TTC549 (cell line): ENCODE results near the gene DAAM1.

Source experiments
- FAIRE-seq: peaks from 2 replicates; lab custom pipeline; 2012; peaks lifted over from hg19 to GRCh38; lab: Jason Lieb, UNC

The DAAM1 gene

GRCh38 chr14:59261334-59261733, 72.9 kb downstream of the DAAM1 start:
- no peak for FAIRE-seq

DNA sequence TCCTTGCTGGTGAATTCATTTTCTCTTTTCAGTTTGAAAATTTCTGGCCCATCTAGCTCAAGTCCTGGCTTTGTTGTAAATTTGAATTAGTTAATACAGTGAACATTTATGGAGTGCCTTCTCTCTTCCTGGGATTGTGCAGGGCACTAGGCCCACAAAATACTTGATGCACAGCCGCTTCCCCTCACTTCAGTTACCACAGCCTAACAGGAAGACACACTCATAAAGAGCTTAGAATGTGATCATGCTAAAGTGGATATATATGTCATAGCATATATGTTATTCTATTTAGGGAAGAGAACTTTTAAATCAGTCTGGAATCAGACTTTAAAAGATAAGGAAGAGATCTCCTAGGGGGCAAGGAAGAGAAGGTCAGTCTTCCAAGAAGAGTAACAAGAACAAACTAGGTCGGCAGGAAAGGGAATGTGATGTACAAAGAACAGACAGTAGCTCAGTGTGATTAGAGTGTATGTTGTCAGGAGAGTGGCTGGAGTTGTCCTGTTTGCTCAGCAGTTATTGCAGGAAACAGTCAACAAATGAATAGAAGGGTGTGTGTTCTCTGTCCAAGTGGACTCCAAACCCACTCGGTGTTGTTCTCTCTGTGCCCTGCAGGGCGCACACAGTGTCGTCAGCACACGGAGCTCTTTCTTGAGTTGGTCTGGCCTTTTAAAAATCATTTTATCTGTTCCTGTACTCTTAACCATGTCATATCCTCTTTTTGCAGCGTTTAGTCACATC, 74.4 kb downstream of the DAAM1 start:
- no peak for FAIRE-seq

GRCh38 chr14:59265808-59266207, 77.3 kb downstream of the DAAM1 start:
- FAIRE-seq: no peak

DNA sequence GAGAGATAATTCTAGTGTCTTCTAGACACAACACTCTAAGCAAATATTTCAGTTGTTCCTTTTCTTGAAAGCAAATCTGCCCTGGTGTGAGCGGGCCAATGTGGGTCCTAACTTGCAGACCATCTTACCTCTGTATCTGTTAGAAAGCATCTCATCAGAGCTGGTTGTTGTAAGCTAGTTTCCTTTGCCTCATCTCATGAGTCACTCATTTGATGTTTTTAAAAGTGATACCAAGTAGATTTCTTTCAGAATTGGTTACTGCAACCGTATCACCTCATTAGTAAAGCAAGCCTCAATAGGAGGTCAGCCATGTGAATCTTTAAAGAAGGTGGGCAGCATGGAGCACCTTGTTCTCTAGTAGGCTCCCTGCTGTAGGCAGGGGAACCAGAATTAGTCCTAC, 78.6 kb downstream of the DAAM1 start:
- no peak for FAIRE-seq

DNA sequence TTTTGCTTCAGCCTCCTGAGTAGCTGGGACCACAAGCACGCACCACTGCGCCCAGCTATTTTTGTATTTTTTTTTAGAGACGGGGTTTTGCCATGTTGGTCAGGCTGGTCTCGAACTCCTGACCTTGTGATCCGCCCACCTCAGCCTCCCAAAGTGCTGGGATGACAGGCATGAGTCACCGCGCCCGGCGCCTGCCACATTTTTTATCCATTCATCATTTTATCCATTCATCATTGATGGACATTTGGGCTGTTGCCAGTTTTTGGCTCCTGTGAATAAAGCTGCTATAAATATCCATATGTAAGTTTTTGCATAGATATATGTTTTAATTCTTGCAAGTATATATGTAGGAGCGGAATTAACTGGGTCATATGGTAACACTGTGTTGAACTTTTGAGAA, 79.5 kb downstream of the DAAM1 start:
- FAIRE-seq: no peak

DNA sequence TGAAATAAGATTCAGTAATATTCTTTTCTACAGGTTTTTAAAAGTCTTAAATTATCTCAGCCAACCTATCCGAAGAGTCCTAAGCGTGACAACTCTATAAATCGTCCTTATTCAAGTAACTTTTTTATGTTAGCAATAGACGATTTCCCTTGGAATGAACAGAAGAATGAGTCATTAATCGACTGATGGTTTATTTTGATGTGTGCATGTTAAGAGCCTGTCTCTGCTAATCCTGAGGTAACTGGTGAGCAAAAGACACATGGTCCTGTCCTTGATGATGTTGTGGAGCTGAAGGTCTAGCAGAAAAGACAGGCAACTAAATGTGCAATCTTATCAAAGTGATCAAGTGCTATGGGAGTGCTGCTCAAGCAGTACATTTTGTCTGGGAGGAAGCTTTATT, 80.4 kb downstream of the DAAM1 start:
- no peak for FAIRE-seq

DNA sequence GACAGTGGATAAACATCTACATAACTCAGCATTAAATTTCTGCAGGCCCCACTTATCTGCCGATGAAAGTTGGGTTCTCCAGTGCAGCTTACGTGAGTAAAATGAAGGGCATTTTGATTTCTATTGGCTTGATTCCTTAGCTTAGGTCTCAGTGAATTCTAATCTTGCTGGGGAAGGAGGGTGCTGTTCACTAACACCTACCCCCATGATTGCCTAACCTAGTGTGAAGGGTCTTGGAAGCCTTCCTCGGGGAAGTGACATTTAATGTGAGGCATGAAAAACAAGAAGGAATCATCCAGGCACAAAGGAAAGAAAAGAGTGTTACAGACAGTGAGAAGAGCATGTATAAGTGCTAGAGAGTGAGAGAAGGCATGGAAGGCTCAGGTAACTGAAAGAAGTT, 81.0 kb downstream of the DAAM1 start:
- FAIRE-seq: no peak

DNA sequence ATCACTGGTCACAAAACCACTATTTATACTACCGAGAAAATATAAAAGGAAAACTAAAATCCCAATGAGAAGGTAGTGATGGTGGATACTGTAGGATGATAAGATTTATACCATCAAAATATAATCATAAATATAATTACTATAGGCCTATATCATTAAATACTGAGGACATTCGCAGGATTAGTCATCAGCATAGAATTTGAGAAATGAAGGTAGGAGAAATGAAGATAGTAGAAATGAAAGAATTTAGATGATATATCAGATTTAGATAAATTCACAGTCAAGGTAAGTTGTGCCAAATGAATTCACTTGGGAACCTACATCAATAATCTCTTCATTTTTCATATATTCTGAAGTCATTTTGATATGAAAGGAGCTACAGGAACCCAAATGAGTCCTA, 82.8 kb downstream of the DAAM1 start:
- FAIRE-seq: no peak

- no peak for FAIRE-seq
These were observed 83.3 kb downstream of the DAAM1 start for GRCh38 chr14:59271734-59272133.

DNA sequence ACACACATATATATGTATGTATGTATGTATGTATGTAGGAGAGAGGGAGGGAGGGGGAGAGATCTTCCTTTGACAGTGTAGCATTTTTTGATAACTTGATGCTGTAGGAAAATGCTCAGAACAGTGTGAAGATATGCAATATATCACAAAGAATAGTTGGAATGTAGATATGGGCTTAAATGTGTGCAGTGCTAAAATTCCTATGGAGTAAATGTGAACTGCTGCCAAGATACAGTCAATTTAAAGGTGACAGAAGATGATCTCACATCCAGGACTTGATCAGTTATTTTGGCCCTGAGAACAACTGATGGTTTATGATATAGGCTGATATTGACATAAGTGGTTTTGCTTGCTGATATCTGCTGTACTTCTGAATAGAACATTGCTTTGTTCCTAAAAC, 84.2 kb downstream of the DAAM1 start:
- FAIRE-seq: no peak

DNA sequence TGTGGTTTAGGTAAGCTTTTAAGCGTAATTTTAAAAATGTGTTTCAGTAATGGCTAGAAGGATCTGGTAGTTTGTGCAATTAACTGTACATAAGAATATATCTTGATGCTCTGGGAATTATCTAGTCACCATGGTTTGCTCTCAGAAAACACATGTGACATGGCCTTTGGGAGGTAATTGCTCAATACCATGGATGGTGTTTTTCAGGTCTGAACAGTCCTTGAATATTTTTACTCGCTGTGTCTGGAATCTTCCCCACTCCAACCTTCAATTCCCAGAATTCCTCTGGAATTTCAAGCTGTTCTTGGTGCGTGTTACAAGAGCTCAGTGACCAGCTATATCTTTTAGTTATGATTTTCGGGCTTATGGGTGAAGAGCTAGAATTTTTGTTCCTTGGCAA, 85.3 kb downstream of the DAAM1 start:
- no peak for FAIRE-seq

DNA sequence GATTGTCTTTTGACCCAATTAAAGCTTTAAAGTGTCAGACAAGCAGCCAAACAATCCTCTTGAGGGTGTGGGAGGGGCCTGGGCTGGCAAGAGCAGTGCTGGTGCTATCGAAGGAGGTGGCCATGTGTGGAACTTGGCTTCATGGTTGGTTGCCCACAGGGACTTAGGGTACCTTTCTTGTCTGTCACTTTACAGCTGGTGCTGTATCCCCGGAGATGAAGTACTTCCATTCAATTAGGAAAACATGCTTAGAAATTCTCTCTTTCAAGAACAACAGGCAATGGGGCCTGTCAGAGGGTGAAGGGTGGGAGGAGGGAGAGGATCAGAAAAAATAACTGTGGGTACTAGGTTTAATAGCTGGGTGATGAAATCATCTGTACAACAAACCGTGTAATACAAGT, 86.5 kb downstream of the DAAM1 start:
- no peak for FAIRE-seq

GRCh38 chr14:59275668-59276067, 87.2 kb downstream of the DAAM1 start:
- no peak for FAIRE-seq

DNA sequence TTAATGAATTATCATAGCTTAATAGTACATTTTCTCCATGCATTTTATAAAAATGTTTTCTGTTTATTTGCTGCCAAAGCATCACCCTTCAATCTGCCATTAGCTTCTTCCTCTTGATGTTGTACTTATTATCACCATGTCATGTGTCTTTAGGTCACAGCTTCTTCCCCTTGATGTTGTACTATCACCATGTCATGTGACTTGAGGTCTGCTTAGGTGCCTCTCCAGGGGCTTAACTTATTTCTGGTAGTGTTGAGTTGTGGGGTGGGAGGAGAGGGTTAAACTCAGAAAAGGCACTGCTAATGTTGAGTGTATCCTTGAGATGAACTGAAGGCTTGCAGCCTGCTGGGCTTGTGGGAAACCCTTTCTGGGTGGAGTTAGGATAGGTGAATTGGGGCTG, 87.8 kb downstream of the DAAM1 start:
- FAIRE-seq: no peak

DNA sequence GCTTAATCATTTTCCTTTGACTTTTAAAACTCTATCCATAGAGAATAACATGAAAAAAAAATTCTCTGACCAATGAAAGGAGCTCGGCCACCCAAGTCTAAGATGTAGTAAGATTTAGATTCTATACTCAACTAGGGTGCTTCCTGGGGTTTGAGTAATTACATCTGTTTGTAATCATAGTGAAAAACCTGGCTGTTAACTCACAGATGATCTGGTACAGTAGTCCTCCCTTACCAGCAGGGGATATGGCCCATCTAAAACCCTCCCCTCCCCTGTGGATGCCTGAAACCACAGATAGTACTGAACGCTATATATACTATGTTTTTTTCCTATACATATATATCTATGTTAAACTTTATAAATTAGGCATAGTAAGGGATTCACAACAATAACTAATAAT, 89.2 kb downstream of the DAAM1 start:
- FAIRE-seq: no peak

DNA sequence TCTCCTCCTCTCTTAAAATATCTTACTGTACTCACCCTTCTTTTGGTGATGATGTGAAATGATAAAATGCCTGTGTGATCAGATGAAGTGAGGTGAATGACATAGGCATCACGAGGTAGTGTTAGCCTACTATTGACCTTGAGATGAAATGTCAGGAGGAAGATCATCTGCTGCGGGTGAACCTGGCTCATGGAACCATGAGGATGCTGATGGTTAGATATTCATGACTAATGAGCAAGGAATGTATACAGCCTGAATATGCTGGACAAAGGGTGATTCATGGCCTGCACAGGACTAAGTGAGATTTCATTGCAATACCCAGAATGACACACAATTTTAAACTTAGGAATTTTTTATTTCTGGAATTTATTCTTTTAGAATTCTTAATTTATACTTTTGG, 89.6 kb downstream of the DAAM1 start:
- no peak for FAIRE-seq

GRCh38 chr14:59280961-59281360, 92.5 kb downstream of the DAAM1 start:
- FAIRE-seq: no peak

GRCh38 chr14:59281609-59282377, 93.3 kb downstream of the DAAM1 start:
- no peak for FAIRE-seq

DNA sequence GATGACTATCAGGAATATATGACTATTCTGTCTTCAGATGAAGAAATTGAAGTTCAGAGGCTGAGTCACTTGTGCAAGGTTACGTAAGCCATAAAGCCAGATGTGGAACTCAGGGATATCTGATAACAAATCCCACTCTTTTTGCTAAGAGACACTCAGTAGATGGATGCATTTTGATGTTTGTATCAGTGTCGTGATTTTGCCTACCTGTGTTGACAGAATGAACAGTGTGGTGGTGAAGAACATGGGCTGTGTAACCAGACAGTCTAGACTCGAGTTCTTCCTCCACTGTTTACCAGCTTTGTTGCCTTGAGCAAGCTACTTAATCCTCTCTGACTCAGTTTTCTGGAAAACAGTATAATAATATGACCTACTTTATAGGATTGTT, 93.9 kb downstream of the DAAM1 start:
- FAIRE-seq: no peak

GRCh38 chr14:59283361-59283760, 94.9 kb downstream of the DAAM1 start:
- no peak for FAIRE-seq

GRCh38 chr14:59284059-59284458, 95.6 kb downstream of the DAAM1 start:
- FAIRE-seq: no peak

DNA sequence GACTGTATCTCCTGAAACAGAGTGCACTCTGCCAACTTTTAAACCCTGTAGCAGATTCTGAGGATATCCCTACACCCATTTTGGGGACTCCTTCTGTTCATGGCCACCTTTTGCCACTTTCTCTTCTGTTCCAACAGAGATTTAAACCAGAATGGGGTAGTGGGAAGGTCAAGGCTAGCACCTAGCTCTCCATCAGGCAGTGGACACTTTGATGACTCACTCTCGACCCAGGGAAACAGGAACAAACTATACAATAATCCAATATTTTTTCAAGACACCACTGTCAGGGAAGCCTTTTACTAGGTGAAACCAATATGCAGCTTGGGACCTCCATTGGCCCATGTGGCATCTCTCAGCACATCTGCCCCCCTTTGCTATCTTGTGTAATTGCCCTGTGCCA, 103.6 kb downstream of the DAAM1 start:
- FAIRE-seq: no peak

GRCh38 chr14:59292921-59293534, 104.6 kb downstream of the DAAM1 start:
- no peak for FAIRE-seq
